SK-N-DZ (cell line): Measurements from ENCODE around the gene BCKDHB. TPM values are rescaled to one million over a fixed set of nuclear protein-coding genes. Genes with fewer than 3 reads are reported as not detected.
"Not testable (repeated sequence)": the region's sequence is repeated elsewhere in the genome, so short reads cannot be mapped to it uniquely, and the experiment has no call there.

Experiments used
- DNase-seq: peaks from one replicate; pipeline ENCODE4 v3.0.0-alpha.2; 2015; ENCODE audit warnings: low spot score
- polyA plus RNA-seq, 2 experiments: library from polyadenylated mRNA; depleted of rRNA; stranded (reverse); fragments of >200 nt; gene quantifications; 2 replicates each; pipeline ENCODE4 v1.2.3, GENCODE V29; 2014

BCKDHB gene
- polyA plus RNA-seq (2014; cell fraction: cytosol; rRNA removed): 22.2 and 26.3 TPM in 2 replicates
- polyA plus RNA-seq (2014; cell fraction: nucleus; rRNA removed): 10.7 and 15.9 TPM in 2 replicates

GRCh38 chr6:80106418-80107235, at the start of gene BCKDHB:
BCKDHB (plus strand) TSS chr6:80106671; CDS start chr6:80106694, 23 bp downstream.
- peak; percentile 99 for DNase-seq

- DNase-seq: no peak
These were observed 45.7 kb upstream of the BCKDHB start for GRCh38 chr6:80060774-80061173.

- not testable (repeated sequence) for DNase-seq
These were observed 38.3 kb upstream of the BCKDHB start for GRCh38 chr6:80068146-80068545.

GRCh38 chr6:80070431-80070830, 36.0 kb upstream of the BCKDHB start:
- not testable (repeated sequence) for DNase-seq

GRCh38 chr6:80077067-80077466, 29.4 kb upstream of the BCKDHB start:
- DNase-seq: no peak

GRCh38 chr6:80088637-80089036, 17.8 kb upstream of the BCKDHB start:
- DNase-seq: no peak

- no peak for DNase-seq
These were observed 15.0 kb upstream of the BCKDHB start for GRCh38 chr6:80091506-80091905.

- DNase-seq: peak; percentile 29
These were observed 12.5 kb upstream of the BCKDHB start for GRCh38 chr6:80094017-80094416.

- DNase-seq: no peak
These were observed 10.9 kb upstream of the BCKDHB start for GRCh38 chr6:80095600-80095999.

GRCh38 chr6:80098392-80098791, 8.1 kb upstream of the BCKDHB start:
- DNase-seq: no peak

GRCh38 chr6:80104520-80104919, 2.0 kb upstream of the BCKDHB start:
- DNase-seq: no peak

GRCh38 chr6:80105972-80106417, 476 bp upstream of the BCKDHB start:
- DNase-seq: no peak

- DNase-seq: not testable (repeated sequence)
These were observed 16.1 kb downstream of the BCKDHB start for GRCh38 chr6:80122576-80122975.

- DNase-seq: no peak
These were observed 20.3 kb downstream of the BCKDHB start for GRCh38 chr6:80126657-80127345.

GRCh38 chr6:80129485-80129884, 23.0 kb downstream of the BCKDHB start:
- DNase-seq: no peak

- DNase-seq: peak; percentile 58
These were observed 26.5 kb downstream of the BCKDHB start for GRCh38 chr6:80133020-80133419.

- DNase-seq: no peak
These were observed 27.6 kb downstream of the BCKDHB start for GRCh38 chr6:80134065-80134464.

GRCh38 chr6:80142586-80142985, 36.1 kb downstream of the BCKDHB start:
- no peak for DNase-seq

GRCh38 chr6:80143419-80143937, 37.0 kb downstream of the BCKDHB start:
- DNase-seq: no peak

GRCh38 chr6:80144753-80145315, 38.4 kb downstream of the BCKDHB start:
- no peak for DNase-seq

- no peak for DNase-seq
These were observed 39.0 kb downstream of the BCKDHB start for GRCh38 chr6:80145509-80145908.

- DNase-seq: no peak
These were observed 39.5 kb downstream of the BCKDHB start for GRCh38 chr6:80145921-80146320.
